Measurements from ENCODE around the gene ELAC2. TPM values are rescaled to one million over a fixed set of nuclear protein-coding genes. Genes with fewer than 3 reads are reported as not detected.

ELAC2 gene
- total RNA-seq, 1 donor from 2014 or later = 63.6 TPM

DNA sequence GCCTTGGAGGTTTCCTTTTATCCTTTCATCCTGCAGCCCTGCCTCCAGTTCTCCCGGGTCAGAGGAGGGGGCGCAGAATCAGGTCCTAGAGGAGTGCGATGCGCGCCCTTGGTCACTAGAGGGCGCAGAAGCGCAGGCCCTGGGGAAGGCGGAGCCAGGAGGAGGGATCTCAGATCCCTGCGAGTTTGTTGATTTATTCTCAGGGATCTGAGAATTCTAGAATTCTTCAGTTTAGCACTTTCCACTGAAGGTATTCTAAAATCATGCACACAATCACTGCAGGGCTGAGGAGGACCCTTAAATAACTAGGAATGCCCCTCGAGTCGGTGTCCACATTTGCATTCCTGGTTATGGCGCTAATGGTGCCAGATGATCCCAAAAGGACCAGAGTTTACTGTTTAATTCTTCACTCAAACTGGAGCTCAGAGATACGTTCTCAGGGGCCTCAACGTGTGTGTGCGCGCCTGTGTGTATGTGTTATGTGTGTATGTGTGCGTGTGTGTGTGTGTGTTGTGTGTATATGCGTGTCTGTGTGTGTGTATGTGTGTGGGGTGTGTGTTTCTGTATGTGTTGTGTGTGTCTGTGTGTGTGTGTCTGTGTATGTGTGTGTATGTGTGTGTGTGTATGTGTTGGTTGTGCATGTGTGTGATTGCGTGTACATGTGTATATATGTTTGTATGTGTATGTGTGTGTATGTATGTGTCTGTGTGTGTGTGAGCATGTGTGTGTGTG is 6.9 kb upstream of the ELAC2 start:
- intact Hi-C loops (cut with DNase I) = no loop called here
- DNase-seq (ENCODE audit: missing footprints) = peak; percentile 79
- peak; percentile 92 for ATAC-seq

GRCh38 chr17:13024016-13024415 is 6.2 kb upstream of the ELAC2 start:
- no peak for ATAC-seq
- intact Hi-C loops (cut with DNase I) = no loop called here
- no peak for DNase-seq (ENCODE audit: missing footprints)

GRCh38 chr17:13016881-13017654 is 759 bp downstream of the ELAC2 start:
- intact Hi-C loops (cut with DNase I) = no loop called here
- ATAC-seq (no peak), DNase-seq (ENCODE audit: missing footprints) (no peak)

GRCh38 chr17:13014801-13015200 is 3.0 kb downstream of the ELAC2 start:
- no peak for DNase-seq (ENCODE audit: missing footprints)

DNA sequence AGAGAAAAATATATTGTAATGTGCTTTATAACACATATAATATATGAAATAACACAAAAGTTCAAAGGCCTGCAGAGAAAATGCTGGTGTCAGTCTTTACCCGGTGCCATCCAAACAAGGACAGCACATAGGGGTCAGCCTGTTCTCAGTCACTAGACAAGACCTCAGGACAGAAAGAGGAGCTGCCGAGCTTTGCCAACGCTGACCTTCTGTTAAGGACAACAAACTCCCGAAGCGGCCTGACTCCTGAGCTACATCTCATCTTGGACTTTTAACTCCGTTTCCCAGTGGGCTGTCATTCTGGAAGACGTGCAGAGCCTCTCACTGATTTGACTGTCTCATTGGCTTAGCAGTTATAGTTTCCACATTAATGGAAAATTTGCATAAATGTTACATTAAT is 6.9 kb downstream of the ELAC2 start:
- ATAC-seq (no peak), DNase-seq (ENCODE audit: missing footprints) (no peak)
- intact Hi-C loops (cut with DNase I) = no loop called here

More at GRCh38 chr17:13014801-13015200, 3.0 kb downstream of the ELAC2 start:
- no peak for ATAC-seq
- intact Hi-C loops (cut with DNase I) = no loop called here

- ATAC-seq (no peak), DNase-seq (ENCODE audit: missing footprints) (no peak)
Measured at GRCh38 chr17:13008461-13008860, 9.4 kb downstream of the ELAC2 start.

DNA sequence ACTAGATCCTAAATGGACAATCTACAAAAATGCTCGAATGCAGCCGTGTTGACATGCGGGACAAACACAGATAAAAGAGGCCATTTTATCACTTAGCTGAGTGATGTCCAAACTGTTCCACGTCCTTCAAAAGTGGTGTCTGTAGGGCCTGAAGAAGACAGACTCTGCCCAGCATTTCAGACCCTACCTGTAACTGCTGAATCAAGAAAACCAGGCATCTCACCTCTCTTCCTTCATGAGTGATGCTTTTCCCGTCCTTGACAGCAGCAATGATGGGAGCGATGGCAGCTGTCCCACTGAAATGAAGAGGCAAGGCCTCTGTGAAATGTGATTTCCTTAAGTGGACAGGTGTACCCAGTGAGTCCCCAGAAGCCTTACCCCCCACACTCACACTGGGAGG is 12.3 kb downstream of the ELAC2 start:
- ATAC-seq (no peak), DNase-seq (ENCODE audit: missing footprints) (no peak)
- intact Hi-C loops (cut with DNase I) = loop anchor here (10.0 kb wide), 2 partner anchors 461 to 751 kb away; no protein-coding TSS in a partner anchor

More at GRCh38 chr17:13008461-13008860, 9.4 kb downstream of the ELAC2 start:
- intact Hi-C loops (cut with DNase I) = loop anchor here (10.0 kb wide), 2 partner anchors 464 to 754 kb away; no protein-coding TSS in a partner anchor

DNA sequence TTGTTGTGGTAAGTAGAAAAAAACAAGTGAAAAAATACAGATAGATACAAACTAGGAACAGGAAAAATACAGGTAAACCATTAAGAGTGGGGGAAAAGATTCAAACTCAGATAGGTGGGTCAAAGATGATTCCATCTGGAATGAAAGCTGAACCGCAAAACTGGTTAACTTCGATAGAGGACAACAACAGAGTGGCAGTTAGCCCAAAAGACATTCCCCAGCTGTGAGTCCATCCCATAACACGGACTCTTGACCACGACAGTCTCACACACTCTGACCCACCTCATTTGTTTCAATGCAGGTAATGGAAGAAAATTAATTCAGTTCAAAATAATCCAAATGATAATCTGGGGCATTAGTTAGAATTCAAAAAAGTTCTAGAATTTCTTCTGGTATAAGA is 13.5 kb downstream of the ELAC2 start:
- no peak for DNase-seq (ENCODE audit: missing footprints)
- intact Hi-C loops (cut with DNase I) = loop anchor here (5.0 to 10.0 kb wide), 4 partner anchors 77 to 822 kb away; no protein-coding TSS in a partner anchor
- no peak for ATAC-seq

DNA sequence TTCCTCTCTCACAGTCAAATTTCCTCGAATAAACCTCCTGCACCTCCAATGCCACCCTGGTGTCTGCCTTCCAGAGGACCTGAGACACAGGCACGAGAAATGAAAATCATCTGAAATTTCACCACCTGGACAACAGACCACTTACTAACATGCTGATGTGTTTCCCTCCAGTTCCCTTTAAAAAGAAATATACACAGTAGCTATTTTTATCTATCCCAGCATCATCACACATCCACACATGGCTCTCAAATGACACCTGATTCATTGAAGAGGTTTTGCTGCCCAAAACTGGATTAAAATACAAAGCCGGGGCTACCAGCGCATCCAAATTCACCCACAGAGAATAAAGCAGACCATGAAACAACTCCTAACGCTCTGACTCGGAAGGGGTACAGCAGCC is 13.9 kb downstream of the ELAC2 start:
- intact Hi-C loops (cut with DNase I) = loop anchor here (5.0 to 10.0 kb wide), 4 partner anchors 77 to 822 kb away; no protein-coding TSS in a partner anchor
- no peak for ATAC-seq
- DNase-seq (ENCODE audit: missing footprints) = no peak

DNA sequence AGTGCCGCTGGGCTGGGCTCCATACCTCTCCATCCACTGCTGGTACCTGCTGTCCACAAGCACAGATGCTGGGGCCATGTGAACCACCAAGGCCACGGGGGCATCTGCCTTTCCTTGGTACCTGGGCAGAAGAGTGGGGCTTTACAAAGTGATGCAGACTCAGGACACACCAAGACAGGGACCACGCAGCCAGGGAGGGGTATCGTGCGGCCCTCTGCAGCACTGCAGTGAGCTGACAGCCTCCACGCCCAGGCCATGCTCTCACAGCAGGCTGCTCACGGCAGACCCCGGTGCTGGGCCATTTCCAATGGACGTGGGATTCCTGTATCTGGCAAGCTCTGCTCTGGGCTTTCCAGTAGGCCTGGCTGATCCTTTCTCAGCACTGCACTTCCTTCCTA is 14.4 kb downstream of the ELAC2 start:
- ATAC-seq (peak; percentile 23), DNase-seq (ENCODE audit: missing footprints) (no peak)
- intact Hi-C loops (cut with DNase I) = loop anchor here (5.0 to 10.0 kb wide), 4 partner anchors 76 to 821 kb away; no protein-coding TSS in a partner anchor

DNA sequence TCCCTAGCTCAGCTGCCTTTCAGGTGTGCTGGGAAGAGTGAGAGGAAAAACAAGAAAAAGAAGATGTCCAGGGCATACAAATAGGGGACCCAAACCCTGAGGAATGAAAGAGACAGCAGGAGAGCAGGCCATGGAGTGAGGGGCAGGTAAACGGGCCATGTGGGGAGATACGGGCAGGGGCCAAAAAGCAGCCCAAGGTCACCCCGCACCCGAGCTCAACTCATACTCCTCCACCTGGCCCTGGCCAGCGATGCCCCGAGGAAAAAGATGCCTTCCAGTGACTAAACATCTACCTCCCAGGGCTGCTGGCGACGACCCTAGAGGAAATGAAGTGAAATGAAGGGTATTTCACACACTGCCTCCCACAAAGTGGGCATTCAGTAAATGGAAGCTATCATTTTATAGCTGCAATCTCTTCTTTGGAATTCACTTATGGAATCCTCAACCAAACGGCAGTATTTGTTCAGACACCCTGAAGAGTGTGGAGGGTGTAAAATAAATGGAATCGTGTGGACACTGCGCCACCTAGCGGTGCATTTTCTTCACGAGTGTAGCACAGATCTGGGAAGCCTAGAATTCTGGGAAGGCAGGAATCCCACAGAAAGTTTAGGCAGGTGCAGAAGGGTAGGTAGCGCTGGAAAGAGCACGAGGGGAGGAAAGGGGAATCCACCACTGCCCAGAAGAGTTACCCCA is 14.9 kb downstream of the ELAC2 start:
- peak; percentile 84 for ATAC-seq
- DNase-seq (ENCODE audit: missing footprints) = no peak
- intact Hi-C loops (cut with DNase I) = loop anchor here (5.0 to 10.0 kb wide), 4 partner anchors 76 to 821 kb away; no protein-coding TSS in a partner anchor

- no peak for DNase-seq (ENCODE audit: missing footprints)
- intact Hi-C loops (cut with DNase I) = loop anchor here (5.0 to 10.0 kb wide), 4 partner anchors 75 to 820 kb away; no protein-coding TSS in a partner anchor
- no peak for ATAC-seq
Measured at GRCh38 chr17:13001991-13002615, 15.7 kb downstream of the ELAC2 start.

GRCh38 chr17:13000561-13000960 is 17.3 kb downstream of the ELAC2 start:
- DNase-seq (ENCODE audit: missing footprints) = no peak
- ATAC-seq = no peak
- intact Hi-C loops (cut with DNase I) = loop anchor here (5.0 to 10.0 kb wide), 4 partner anchors 73 to 818 kb away; no protein-coding TSS in a partner anchor

DNA sequence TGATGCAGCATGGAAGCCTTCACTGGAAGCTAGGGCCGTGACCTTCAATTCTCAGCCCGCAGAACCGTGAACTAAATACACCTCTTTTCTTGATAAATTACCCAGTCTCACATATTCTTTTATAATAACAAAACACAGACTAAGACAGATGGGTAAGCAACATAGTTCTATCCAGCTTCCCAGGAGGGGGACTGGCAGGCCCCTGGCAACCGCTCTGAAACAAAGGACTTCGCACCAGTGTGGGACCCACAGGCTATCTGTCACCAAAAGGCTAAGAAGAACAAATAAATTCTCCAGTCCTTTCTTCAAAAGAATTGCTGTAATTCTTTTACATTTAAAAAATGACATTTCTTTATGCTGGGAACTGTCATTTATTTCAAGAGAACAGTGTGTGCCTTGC is 19.0 kb downstream of the ELAC2 start:
- intact Hi-C loops (cut with DNase I) = no loop called here
- DNase-seq (ENCODE audit: missing footprints) (no peak), ATAC-seq (no peak)

GRCh38 chr17:12998461-12998860 is 19.4 kb downstream of the ELAC2 start:
- no peak for DNase-seq (ENCODE audit: missing footprints)
- no peak for ATAC-seq
- intact Hi-C loops (cut with DNase I) = no loop called here

- intact Hi-C loops (cut with DNase I) = no loop called here
- DNase-seq (ENCODE audit: missing footprints) (no peak), ATAC-seq (no peak)
Measured at GRCh38 chr17:12996941-12997340, 20.9 kb downstream of the ELAC2 start.

- intact Hi-C loops (cut with DNase I) = no loop called here
- ATAC-seq = no peak
- no peak for DNase-seq (ENCODE audit: missing footprints)
Measured at GRCh38 chr17:12996357-12996756, 21.5 kb downstream of the ELAC2 start.

DNA sequence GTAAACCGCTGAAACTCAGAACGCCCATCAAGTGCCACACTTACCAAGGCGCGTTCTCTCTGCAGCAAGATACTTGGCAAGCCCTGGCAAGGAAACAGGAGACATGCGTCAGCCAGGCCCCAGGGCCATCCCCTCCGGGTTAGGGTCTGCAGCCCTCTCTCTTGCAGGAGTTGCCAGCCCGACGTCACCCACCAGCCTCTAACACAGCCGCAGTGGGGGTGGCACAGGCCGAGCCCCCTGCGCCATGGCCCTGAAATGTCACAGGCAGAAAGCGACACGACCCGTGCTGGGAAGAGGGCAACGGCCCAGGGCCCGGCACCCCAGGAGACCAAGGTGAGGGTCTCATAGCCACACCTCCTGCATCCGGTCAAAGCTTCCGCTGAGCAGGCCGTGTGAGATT is 21.9 kb downstream of the ELAC2 start:
- intact Hi-C loops (cut with DNase I) = no loop called here
- ATAC-seq (no peak), DNase-seq (ENCODE audit: missing footprints) (no peak)

Measured in Right ventricle myocardium inferior (tissue), 1 donor.